SJSA1 (cell line): ENCODE data around the gene COQ8B. TPM values are rescaled to one million over a fixed set of nuclear protein-coding genes. Genes with fewer than 3 reads are reported as not detected.
A peak's percentile ranks its signal among the peaks of the same experiment; 100 is the strongest.

Source experiments
- DNase-seq, 2 experiments: peaks; one replicate each; pipeline ENCODE4 v3.0.0-alpha.2; 2015 to 2020; ENCODE audit warnings: low spot score in 2 of 2, low read depth in 1 of 2
- H3K27ac ChIP-seq: fragments of 250-450 bp; sonication (Bioruptor Pico); 2 replicates; pipeline ENCODE4 v1.5.1; 2020; ENCODE audit warnings: mild to moderate bottlenecking, moderate library complexity
- H3K27me3 ChIP-seq: fragments of 250-450 bp; sonication (Bioruptor Pico); replicated peaks from 2 replicates; pipeline ENCODE4 v1.5.1; 2020; ENCODE audit warnings: mild to moderate bottlenecking, moderate library complexity
- H3K36me3 ChIP-seq: fragments of 250-450 bp; sonication (Bioruptor Pico); 2 replicates; pipeline ENCODE4 v1.5.1; 2020; ENCODE audit warnings: mild to moderate bottlenecking
- H3K4me1 ChIP-seq: fragments of 250-450 bp; sonication (Bioruptor Pico); replicated peaks from 2 replicates; pipeline ENCODE4 v1.6.1; 2021; ENCODE audit warnings: mild to moderate bottlenecking
- H3K4me3 ChIP-seq: fragments of 250-450 bp; sonication (Bioruptor Pico); 2 replicates; pipeline ENCODE4 v1.5.1; 2020; ENCODE audit warnings: mild to moderate bottlenecking
- H3K9me3 ChIP-seq: fragments of 250-450 bp; sonication (Bioruptor Pico); replicated peaks from 2 replicates; pipeline ENCODE4 v1.5.1; 2020; ENCODE audit warnings: mild to moderate bottlenecking
- total RNA-seq: library from RNA; depleted of rRNA; stranded (reverse); fragments of >200 nt; shearing (Covaris generic); gene quantifications from 2 replicates; pipeline ENCODE4 v1.2.3, GENCODE V29; 2014; rRNA removed

Gene COQ8B
- total RNA-seq, 1 experiment from 2014 or later: 29.2 TPM

DNA sequence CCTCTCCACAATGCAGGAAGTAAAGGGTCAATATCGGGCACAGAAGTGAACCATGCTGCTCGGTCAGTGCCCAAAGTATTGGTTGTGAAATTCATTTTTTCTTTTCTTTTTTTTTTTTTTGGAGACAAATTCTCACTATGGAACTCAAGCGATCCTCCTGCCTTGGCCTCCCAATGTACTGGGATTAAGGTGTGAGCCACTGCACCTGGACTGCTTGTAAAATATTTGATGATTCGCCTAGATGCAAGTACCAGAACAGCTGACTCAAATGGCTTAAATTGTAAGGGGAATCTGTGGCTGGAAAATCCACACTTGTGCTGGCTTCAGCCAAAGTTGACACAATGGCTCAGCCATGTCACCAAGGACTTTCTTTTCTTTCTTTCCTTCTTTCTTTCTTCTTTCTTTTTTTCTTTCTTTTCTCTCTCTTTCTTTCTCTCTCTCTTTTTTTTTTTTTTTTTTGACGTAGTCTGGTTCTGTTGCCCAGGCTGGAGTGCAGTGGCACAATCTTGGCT, 69.9 kb downstream of the COQ8B start:
- peak overlapping the region; percentile 22 for H3K4me3 ChIP-seq
- H3K27me3 ChIP-seq: no peaks in the 10 kb centered on the region
- no peaks in the 10 kb centered on the region for H3K36me3 ChIP-seq
- H3K4me1 ChIP-seq: peaks cover 30% of the 10 kb centered on the region
- H3K9me3 ChIP-seq: no peaks in the 10 kb centered on the region
- peak overlapping the region; percentile 83 for H3K27ac ChIP-seq
- DNase-seq: no peak

GRCh38 chr19:40642757-40643305, 73.9 kb downstream of the COQ8B start:
- DNase-seq: no peak
- peaks cover 50% of the 10 kb centered on the region for H3K4me1 ChIP-seq
- no peak overlapping the region for H3K4me3 ChIP-seq
- no peaks in the 10 kb centered on the region for H3K27me3 ChIP-seq
- H3K27ac ChIP-seq: no peak overlapping the region
- H3K9me3 ChIP-seq: no peaks in the 10 kb centered on the region
- no peaks in the 10 kb centered on the region for H3K36me3 ChIP-seq

DNA sequence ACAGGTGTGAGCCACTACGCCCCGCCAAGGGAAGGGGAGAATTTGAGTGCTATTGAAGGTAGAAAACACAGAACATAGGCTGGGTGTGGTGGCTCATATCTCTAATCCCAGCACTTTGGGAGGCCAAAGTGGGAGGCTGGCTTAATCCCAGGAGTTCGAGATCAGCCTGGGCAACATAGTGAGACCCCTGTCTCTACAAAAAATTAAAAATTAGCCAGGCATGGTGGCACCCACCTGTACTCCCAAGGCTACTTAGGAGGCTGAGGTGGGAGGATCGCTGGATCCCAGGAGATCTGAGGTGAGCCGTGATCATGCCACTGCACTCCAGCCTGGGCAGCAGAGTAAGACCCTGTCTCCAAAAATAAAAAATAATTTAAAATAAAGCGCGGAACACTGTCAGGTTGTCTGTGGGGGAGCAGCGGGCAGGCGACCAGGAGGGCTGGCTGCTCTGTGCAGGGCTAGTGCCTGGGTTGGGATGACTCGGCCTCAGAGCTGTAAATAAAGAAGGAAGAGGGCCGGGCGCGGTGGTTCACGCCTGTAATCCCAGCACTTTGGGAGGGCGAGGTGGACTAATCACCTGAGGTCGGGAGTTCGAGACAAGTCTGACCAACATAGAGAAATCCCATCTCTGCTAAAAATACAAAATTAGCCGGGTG, 74.5 kb downstream of the COQ8B start:
- Histone ChIP-seq H3K27ac (no peak overlapping the region), H3K4me3 (no peak overlapping the region), H3K4me1 (peaks cover 50% of the 10 kb centered on the region), H3K36me3 (no peaks in the 10 kb centered on the region), H3K9me3 (no peaks in the 10 kb centered on the region), H3K27me3 (no peaks in the 10 kb centered on the region)
- DNase-seq: no peak

Other genes with a start within 250 kb of the COQ8B start
- 0.61 TPM in 1 of 2 replicates, not detected in the other for gene SPTBN4, start 249.9 kb downstream of the COQ8B start, total RNA-seq
- 16.2 and 16.4 TPM in 2 replicates for gene SHKBP1, start 140.0 kb downstream of the COQ8B start, total RNA-seq
- gene LTBP4, start 115.5 kb downstream of the COQ8B start, total RNA-seq: 16.5 and 23.7 TPM in 2 replicates
- 14.7 and 28.6 TPM in 2 replicates for gene NUMBL, start 26.2 kb downstream of the COQ8B start, total RNA-seq
- 5.4 and 5.7 TPM in 2 replicates for gene ITPKC, start 226 bp upstream of the COQ8B start, total RNA-seq
- gene ACTMAP, start 33.6 kb upstream of the COQ8B start, total RNA-seq: 0.25 and 0.39 TPM in 2 replicates
- 61.4 and 80.2 TPM in 2 replicates for gene SNRPA, start 34.3 kb upstream of the COQ8B start, total RNA-seq
- not detected in 2 replicates for gene MIA, start 58.6 kb upstream of the COQ8B start, total RNA-seq
- gene RAB4B, start 61.4 kb upstream of the COQ8B start, total RNA-seq: 21.4 and 28.5 TPM in 2 replicates
- gene EGLN2, start 82.3 kb upstream of the COQ8B start, total RNA-seq: 71.0 and 82.8 TPM in 2 replicates
- gene CYP2A6, start 133.6 kb upstream of the COQ8B start, total RNA-seq: not detected in 2 replicates
- not detected in 2 replicates for gene CYP2A7, start 165.3 kb upstream of the COQ8B start, total RNA-seq